GM18517 (cell line): ENCODE data around the gene PAAF1.

Experiments
- ATAC-seq: cut with Tn5 transposase; IDR thresholded peaks from one replicate; pipeline ENCODE4 v1.9.1; 2021; ENCODE audit warnings: mild to moderate bottlenecking, moderate library complexity; ENCODE audit not compliant: unreplicated experiment

The PAAF1 gene

DNA sequence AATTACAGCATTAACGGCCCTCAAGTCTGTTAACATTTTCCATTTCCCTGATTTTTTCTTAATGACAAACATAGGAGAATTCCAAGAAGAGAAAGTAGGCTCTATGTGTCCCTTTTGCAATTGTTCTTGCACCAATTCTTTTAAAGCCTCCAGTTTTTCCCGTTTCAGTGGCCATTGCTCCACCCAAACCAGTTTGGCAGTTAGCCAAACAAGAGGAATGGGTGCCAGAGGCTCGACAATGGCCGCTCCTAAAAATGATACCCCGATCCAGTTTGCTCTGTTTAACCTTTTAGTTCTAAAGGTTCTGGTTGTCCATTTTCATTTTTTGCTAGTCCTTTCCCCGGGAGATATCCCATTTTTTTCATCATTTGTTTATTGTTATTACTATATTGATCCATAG is 67.3 kb downstream of the PAAF1 start:
- no peak for ATAC-seq

DNA sequence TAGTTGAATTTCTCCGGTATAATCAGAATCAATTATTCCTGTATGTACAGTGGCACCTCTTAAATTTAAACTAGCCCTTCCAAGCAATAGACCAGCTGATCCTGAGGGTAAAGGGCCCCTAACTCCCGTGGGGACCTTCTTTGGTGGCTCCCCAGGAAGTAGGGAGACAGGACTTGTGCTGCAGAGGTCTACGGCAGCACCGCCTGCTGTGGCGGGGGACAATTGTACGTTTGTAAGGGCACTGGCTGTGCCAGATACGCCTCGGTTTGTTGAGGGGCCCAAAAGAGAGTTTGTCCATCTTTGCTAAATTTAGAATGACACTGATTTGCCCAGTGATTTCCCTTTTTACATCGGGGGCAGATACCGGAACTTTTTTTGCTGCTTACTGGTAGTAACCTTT is 68.1 kb downstream of the PAAF1 start:
- no peak for ATAC-seq

DNA sequence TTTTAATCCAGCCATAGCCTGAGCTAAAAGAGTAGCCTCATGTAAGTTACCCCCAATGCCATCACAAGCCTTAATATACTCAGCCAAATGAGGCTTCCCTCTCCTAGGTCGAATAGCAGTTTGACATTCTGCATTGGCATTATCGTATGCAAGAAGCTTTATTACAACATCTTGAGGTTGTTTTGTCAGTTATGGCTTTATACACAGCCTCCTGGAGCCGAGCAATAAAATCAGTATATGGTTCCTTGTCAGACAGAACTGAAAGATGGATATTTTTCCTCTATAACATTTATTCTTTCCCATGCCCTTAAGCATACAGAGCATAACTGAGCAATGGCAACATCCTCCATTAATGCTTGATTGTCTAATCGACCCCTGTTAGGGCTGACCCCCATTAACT is 68.6 kb downstream of the PAAF1 start:
- no peak for ATAC-seq

GRCh38 chr11:73946798-73947458 is 70.1 kb downstream of the PAAF1 start:
- ATAC-seq: no peak

- ATAC-seq: no peak
Measured at GRCh38 chr11:73949246-73949645, 72.4 kb downstream of the PAAF1 start.

DNA sequence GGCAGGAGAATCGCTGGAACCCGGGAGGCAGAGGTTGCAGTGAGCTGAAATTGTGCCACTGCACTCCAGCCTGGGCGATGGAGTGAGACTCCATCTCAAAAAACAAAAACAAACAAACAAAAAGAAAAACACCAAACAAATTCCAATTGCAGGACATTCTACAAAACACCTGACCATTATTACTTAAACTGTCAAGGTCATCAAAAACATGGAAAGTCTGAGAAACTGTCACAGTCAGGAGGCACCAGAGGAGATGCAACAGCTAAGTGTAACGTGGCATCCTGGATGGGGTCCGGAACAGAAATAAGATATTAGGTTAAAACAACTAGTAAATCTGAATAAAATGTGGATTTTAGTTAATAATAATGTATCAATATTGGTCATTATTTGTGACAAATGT is 73.1 kb downstream of the PAAF1 start:
- no peak for ATAC-seq

GRCh38 chr11:73950869-73951710 is 74.3 kb downstream of the PAAF1 start, which contains the start of gene DNAJB13:
Gene DNAJB13, plus strand, starts transcription at chr11:73951026. Its CDS starts 44 bp downstream, at chr11:73951070.
- ATAC-seq: peak; percentile 84

- ATAC-seq: no peak
Measured at GRCh38 chr11:73951797-73952196, 75.0 kb downstream of the PAAF1 start.

DNA sequence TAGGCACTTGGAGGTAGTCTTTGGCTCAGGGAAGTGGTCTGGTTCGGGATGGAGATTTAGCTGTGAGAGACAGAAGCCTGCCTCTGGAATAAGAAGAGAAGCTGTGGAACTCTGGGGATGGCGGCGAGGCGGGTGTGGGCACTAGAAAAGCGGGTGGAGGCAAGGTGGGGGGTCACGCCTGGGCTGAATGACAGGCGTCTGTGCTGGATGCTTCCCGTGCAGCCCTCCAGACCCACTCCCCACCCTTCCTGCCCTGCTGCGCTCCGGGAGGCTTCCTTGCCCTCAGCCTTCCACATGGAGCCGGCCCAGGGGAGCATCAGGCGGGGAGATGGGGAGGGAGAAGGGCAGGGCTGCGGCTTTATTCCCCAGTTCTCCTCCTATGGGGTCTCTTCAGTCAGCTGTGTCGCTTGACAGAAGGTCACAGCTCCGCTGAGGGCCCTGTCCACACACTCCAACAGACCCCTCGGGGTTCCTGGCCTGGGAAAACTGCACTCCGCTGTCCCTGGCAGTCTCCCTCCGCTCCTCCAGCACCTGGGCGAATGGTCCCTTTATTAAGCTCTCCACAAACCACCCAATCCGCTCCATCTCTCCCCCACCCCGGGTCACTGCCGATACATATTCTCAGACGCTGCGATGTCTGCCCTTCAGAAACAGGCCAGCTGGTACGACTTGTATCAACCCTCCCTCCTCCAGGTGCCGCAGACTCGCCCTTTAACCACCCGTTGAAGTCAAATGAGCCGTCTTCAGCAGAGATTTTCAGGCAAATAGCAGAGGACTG is 80.3 kb downstream of the PAAF1 start:
- no peak for ATAC-seq

- no peak for ATAC-seq
Measured at GRCh38 chr11:73957654-73958361, 81.0 kb downstream of the PAAF1 start.

DNA sequence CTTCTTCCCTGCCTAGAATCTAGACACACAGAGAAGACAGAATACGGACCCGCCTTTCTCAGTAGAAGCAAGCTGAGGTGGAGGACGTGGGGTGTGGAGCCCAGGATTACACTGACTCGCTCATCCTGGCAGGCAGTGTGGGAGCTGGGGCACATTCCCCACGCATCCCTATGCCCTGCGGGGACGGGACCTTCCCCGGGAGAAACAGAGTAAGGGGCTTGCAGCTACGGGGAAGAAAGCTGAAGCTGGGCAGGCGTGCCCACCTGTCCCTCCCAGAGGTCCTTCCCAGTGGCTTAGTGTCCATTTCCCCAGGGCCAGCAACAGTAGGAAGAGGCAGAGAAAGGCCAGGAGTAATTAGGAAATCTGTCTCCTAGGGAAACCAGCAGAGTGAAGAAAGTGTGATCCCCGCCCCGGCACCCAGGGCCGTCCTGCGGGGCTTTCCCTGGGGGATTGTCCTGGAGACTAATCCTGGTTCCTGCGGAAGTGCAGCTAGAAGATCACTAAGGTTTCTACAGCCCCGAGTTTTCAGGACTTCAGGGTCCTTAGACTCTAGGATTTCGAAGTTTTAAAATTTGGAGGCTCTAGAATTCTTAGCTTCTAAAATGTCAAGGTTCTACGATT is 81.8 kb downstream of the PAAF1 start:
- ATAC-seq: no peak

DNA sequence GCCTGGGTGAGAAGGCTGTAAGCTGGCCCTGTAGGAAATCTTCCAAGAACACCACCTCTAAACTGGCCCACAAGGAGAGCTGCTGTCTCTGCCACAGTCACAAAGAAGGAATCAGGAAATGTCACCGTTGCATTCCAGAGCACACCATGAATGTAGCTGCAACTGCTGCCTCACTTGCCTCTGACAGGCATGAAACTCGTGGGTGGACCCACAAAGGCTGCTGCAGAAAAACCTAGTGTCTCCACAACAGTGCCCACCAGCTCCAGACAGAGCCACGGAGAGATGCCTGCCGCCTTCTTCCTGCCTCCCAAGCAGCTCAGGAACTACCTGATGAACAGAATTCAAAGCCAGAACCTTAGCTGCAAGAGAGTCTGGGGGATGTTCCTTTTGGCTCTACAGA is 84.5 kb downstream of the PAAF1 start:
- ATAC-seq: no peak

GRCh38 chr11:73962101-73962705 is 85.4 kb downstream of the PAAF1 start:
- ATAC-seq: no peak

- no peak for ATAC-seq
Measured at GRCh38 chr11:73963861-73964260, 87.1 kb downstream of the PAAF1 start.

DNA sequence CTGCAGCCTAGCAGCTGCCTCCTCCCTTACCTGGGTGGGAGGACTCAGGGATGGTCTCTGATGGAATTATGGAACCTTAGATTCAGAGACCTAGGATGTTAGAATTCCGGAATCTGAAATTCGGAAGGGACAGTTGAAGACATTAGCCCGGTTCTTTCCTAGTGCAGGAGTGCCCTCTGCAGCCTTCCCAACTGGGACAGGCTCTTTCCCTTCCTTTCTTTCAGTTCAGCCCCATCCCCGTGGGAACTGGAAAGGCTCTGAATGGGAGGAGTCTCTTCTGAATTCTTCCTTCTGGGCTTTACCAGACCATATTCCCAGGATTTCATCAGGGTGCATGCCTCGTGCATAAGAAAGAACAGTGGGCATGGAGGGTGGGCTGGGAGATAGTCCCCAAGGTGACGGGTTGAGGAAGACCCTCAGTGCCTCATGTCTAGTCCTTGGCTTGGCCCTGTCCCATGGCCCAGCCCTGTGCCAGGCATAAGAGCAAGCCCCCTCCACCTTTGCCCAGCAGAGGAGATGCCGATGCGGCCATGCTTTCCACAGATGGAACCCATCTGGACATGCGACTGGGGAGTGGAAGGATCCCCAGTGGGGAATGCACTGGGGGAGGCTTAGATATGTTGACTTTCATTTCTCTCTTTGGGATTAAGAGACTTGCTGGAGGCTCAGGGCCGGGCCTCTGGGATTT is 88.4 kb downstream of the PAAF1 start:
- ATAC-seq: no peak

- no peak for ATAC-seq
Measured at GRCh38 chr11:73965764-73966121, 88.9 kb downstream of the PAAF1 start.

DNA sequence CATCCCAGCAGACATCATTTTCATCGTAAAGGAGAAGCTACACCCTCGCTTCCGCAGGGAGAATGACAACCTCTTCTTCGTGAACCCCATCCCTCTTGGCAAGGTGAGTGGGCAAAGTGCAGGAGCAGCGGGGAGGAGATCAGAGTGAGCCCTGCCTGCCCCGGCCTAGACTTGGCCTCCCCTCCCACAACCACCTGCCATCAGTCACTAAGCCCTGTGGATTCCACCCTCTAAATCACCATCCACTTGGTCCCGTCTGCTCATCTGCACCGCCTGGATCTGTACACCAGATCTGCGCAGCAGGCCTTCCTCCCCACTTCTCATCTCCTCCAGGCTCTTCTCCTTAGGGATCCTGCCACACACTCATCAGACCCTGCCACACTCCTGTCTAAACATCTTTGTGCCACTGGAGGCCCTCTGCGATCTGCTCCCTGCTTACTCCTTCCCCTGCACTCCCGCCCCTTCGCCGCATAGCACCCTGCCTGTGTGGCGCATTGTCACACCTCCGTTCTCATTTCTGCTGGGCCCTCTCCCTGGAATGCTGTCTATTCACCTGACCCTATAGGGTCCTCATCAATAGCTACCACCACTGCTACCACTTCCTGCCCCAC is 91.7 kb downstream of the PAAF1 start:
- ATAC-seq: no peak

DNA sequence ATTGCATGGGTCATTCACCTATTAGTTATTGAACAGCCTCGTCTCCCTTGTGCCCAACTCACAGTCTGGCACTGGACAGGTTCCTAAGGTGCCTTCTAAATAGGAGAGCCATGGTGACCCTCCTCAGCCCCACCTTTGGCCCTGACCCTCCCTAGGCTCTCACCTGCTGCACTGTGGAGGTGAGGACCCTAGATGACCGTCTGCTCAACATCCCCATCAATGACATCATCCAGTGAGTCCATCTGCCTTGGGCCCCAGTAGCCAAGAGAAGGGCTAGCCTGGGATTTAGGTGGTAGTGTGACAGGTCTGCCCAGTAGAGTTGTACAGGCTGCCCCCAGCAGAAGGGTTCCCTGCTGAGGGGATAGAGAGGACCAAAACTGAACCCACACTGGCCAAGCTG is 92.3 kb downstream of the PAAF1 start:
- no peak for ATAC-seq
